K562 (cell line): Measurements from ENCODE around the gene ARL3. TPM values are rescaled to one million over a fixed set of nuclear protein-coding genes. Genes with fewer than 3 reads are reported as not detected.
A peak's percentile ranks its signal among the peaks of the same experiment; 100 is the strongest.

Experiments used
- CLOCK ChIP-seq: fragments of 250-450 bp; sonication (Bioruptor Pico); IDR thresholded peaks from 2 replicates; pipeline ENCODE4 v1.4.0; 2020; ENCODE audit warnings: mild to moderate bottlenecking, moderate library complexity, borderline replicate concordance
- COPS2 ChIP-seq: fragments of 450-650 bp; conservative IDR thresholded peaks from 2 replicates; pipeline ENCODE4 v1.6.1; 2016; ENCODE audit warnings: mild to moderate bottlenecking, moderate library complexity
- GABPB2 ChIP-seq: fragments of 250-450 bp; sonication (Bioruptor Pico); conservative IDR thresholded peaks from 2 replicates; pipeline ENCODE4 v1.5.1; 2021; ENCODE audit warnings: mild to moderate bottlenecking
- MGA ChIP-seq: fragments of 450-650 bp; IDR thresholded peaks from 2 replicates; pipeline ENCODE4 v1.6.1; 2016; ENCODE audit warnings: mild to moderate bottlenecking, moderate library complexity
- POLR2G ChIP-seq: fragments of 200-400 bp; formaldehyde crosslinking; IDR thresholded peaks from 2 replicates; pipeline ENCODE4 v1.6.1; 2017; ENCODE audit warnings: low read depth, mild to moderate bottlenecking, antibody characterized with exemption, low read length, moderate library complexity
- RNF219 ChIP-seq: fragments of 250-450 bp; sonication (Bioruptor Pico); IDR thresholded peaks from 2 replicates; pipeline ENCODE4 v1.5.0; 2022; ENCODE audit warnings: mild to moderate bottlenecking
- TGIF2 ChIP-seq: sonication (generic); formaldehyde crosslinking; IDR thresholded peaks from 2 replicates; pipeline ENCODE4 v1.8.1; 2022; ENCODE audit warnings: mild to moderate bottlenecking, missing genetic modification reagents, moderate library complexity
- ZNF274 ChIP-seq: IDR thresholded peaks from 2 replicates; pipeline ENCODE4 v1.6.1; 2011; ENCODE audit warnings: low read depth, mild to moderate bottlenecking, low read length, moderate library complexity, borderline replicate concordance
- polyA plus RNA-seq, 8 experiments: library from polyadenylated mRNA; depleted of rRNA in 4 of 8; stranded (reverse) in 5 of 8; unstranded in 3 of 8; fragments of >200 nt; fragmentation: Nextera tagmentation in 2 of 8; fragmentation: Illumina TruSeq in 1 of 8; extraction: Ambion mirVana in 2 of 8; extraction: Trizol in 1 of 8; gene quantifications; 2 replicates each; pipeline versions ENCODE4 v1.2.1 to v1.2.3, GENCODE V29; 2011 to 2014; ENCODE audit warnings: inconsistent platforms in 1 of 8, missing spikeins in 1 of 8
- total RNA-seq, 7 experiments: library from RNA; depleted of rRNA in 6 of 7; stranded (reverse); fragments of >200 nt in 6 of 7; fragmentation: Illumina TruSeq in 2 of 7; extraction: Trizol in 2 of 7; gene quantifications; 2 replicates each; pipeline versions ENCODE4 v1.2.1 to v1.2.3, GENCODE V29; 2011 to 2021; ENCODE audit warnings: low replicate concordance in 1 of 7

The ARL3 gene
- total and polyA plus RNA-seq, 9 of the 15 experiments (the other 6 are each of a cell fraction or from before 2014, with no cell fraction given) = 2.9 to 8.9 (median 4.8) TPM

- TF ChIP-seq RNF219 = no peak
- TF ChIP-seq MGA = peak; percentile 82
- TF ChIP-seq POLR2G = peak; percentile 78
- no peak for TF ChIP-seq ZNF274
- 0 out of 2 replicates have a peak, but pooled peaks have one; percentile 44 for TF ChIP-seq TGIF2 (CRISPR knock-in tag)
- no peak for TF ChIP-seq GABPB2 (CRISPR knock-in tag)
- no peak for TF ChIP-seq CLOCK (CRISPR knock-in tag)
- TF ChIP-seq COPS2 = no peak
Observed at GRCh38 chr10:102714621-102715455, 641 bp upstream of the ARL3 start, which contains the start of gene SFXN2 (continued).
